Fibroblast of the aortic adventitia (primary cell): ENCODE results near the gene EML6. TPM values are rescaled to one million over a fixed set of nuclear protein-coding genes. Genes with fewer than 3 reads are reported as not detected.
"Not testable (repeated sequence)": the region's sequence is repeated elsewhere in the genome, so short reads cannot be mapped to it uniquely, and the experiment has no call there.

Source experiments
- DNase-seq: peaks from one replicate; pipeline ENCODE4 v3.0.0-alpha.2; 2010; ENCODE audit warnings: low read depth
- H3K4me3 ChIP-seq: 2 replicates; pipeline ENCODE4 v1.5.1; 2011; ENCODE audit warnings: low read depth, mild to moderate bottlenecking, control low read depth, low read length, moderate library complexity
- CTCF ChIP-seq: IDR thresholded peaks from 2 replicates; pipeline ENCODE4 v1.5.1; 2011; ENCODE audit warnings: mild to moderate bottlenecking, low read length, control low read depth, inconsistent platforms; ENCODE audit not compliant: insufficient read depth
- total RNA-seq: library from RNA; depleted of rRNA; stranded (reverse); fragments of >200 nt; gene quantifications from 2 replicates; pipeline ENCODE4 v1.2.3, GENCODE V29; 2012; ENCODE audit warnings: low replicate concordance

The EML6 gene
- total RNA-seq, 1 donor, result 2.8 TPM

DNA sequence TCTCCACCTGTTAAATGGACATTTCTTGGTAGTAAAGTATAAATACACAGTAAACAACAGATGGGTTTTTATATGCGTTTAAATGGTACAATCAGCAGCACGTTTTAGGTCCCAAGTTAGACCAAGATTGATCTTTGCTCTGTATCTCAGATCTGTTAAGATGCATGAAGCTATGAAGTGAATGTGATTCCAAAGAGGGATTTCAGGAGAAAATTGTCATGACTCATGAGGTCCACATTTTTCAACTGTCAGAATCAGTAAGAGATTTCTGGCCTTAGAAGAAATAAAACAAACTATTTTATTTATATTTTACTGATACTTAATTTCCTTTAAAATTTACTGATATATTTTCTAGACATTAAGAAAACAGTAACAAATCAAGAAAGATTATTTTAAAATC lies 142.7 kb downstream of the EML6 start:
- H3K4me3 ChIP-seq, result no peak overlapping the region
- TF ChIP-seq CTCF, result no peak
- DNase-seq, result peak; percentile 7

DNA sequence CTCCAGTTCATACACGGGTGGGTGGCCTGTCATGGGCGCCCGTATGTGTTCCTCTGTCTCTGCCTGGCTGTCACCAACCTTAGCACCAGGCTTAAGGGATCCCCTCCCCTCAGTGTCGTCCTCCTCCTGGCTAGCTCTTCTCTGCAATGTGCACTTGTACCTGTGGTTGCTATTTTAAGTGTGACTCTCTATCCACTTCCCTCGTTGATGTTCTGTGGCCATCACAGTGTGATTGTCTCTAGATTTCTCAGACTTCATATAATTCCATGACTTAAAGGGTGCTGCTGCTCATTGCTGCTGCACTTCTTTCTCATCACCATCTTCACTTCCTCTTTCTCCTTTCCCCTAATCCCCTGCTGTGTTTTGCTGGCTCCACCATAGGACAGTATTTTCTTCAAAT lies 143.4 kb downstream of the EML6 start:
- DNase-seq, result no peak
- TF ChIP-seq CTCF, result no peak
- no peak overlapping the region for H3K4me3 ChIP-seq

GRCh38 chr2:54867457-54867856 lies 144.0 kb downstream of the EML6 start:
- no peak for TF ChIP-seq CTCF
- no peak for DNase-seq
- no peak overlapping the region for H3K4me3 ChIP-seq

DNA sequence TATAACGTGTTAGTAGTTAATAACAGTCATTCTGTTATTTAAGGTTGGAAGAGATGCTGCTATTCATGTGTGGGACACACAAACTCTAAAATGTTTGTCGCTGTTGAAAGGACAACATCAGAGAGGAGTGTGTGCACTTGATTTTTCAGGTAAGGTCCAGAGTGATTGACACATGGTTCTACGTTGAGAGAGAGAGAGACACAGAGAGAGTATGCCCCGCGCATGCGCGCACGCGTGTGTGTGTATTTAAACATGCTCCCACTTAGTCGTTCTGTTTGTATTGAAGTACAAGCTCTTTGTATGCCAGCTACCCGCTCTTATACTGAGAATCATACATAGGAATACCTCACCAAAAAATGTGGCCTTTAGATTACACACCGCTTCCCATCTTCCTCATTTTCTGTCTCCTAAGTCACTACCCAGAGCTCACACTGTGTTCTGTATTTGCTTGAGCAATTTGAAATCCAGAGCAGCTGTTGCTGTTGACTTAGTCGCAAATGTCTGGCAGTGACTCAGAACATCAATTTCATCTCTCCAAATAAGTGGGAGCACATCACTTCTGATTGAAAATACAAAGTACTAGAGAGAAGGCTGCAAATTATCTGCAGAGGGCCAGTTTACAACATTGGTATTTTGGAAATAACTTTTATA lies 148.1 kb downstream of the EML6 start:
- no peak for TF ChIP-seq CTCF
- no peak overlapping the region for H3K4me3 ChIP-seq
- DNase-seq, result no peak

GRCh38 chr2:54872780-54873179 lies 149.3 kb downstream of the EML6 start:
- no peak for TF ChIP-seq CTCF
- DNase-seq, result no peak
- H3K4me3 ChIP-seq, result no peak overlapping the region

GRCh38 chr2:54873236-54873635 lies 149.8 kb downstream of the EML6 start:
- not testable (repeated sequence) for DNase-seq, H3K4me3 ChIP-seq

DNA sequence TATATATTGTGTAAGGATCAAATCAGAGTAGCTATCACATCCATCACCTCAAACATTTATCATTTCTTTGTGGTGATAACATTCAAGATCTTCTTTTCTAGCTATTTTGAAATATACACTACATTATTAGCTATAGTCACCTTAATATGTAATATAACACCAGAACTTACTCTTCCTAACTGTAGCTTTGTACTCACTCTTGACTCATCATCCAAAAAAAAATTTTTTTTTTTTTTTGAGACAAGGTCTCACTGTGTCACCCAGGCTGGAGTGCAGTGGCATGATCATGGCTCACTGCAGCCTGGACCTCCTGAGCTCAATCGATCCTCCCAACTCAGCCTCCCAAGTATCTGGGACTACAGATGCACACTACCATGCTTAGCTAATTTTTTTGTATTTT lies 153.3 kb downstream of the EML6 start:
- no peak overlapping the region for H3K4me3 ChIP-seq
- DNase-seq, result no peak
- no peak for TF ChIP-seq CTCF
